Natural killer cell (primary cell): ENCODE data around the gene OR2Y1. TPM values are rescaled to one million over a fixed set of nuclear protein-coding genes. Genes with fewer than 3 reads are reported as not detected.
"Not testable (repeated sequence)": the region's sequence is repeated elsewhere in the genome, so short reads cannot be mapped to it uniquely, and the experiment has no call there.

ENCODE experiments used
- ATAC-seq, 3 donors: fragments of 150-1000 bp in 2 of 3; fragments of 200-7000 bp in 1 of 3; cut with Tn5 transposase; 1 replicate in 1 of 3; 2 replicates in 2 of 3; pipeline ENCODE4 v1.10.0; 2021; ENCODE audit warnings: mild to moderate bottlenecking in 2 of 3, moderate library complexity in 2 of 3
- DNase-seq, 2 donors: peaks; one replicate each; pipeline versions ENCODE4 v3.0.0 to v3.0.0-alpha.2; 2013 to 2021; ENCODE audit warnings: mixed read lengths in 1 of 2
- H3K27ac ChIP-seq: one replicate; pipeline ENCODE4 v1.5.1; 2013; ENCODE audit warnings: mild to moderate bottlenecking, low read length
- H3K27me3 ChIP-seq: one replicate; pipeline ENCODE4 v1.6.1; 2013; ENCODE audit warnings: low read length; ENCODE audit not compliant: control insufficient read depth, insufficient read depth
- H3K36me3 ChIP-seq: one replicate; pipeline ENCODE4 v1.6.1; 2013; ENCODE audit warnings: low read length; ENCODE audit not compliant: control insufficient read depth, insufficient read depth
- H3K4me1 ChIP-seq: one replicate; pipeline ENCODE4 v1.6.1; 2013; ENCODE audit warnings: low read length; ENCODE audit not compliant: control insufficient read depth, insufficient read depth
- H3K4me3 ChIP-seq: one replicate; pipeline ENCODE4 v1.5.1; 2013; ENCODE audit warnings: low read length
- H3K9me3 ChIP-seq: one replicate; pipeline ENCODE4 v1.6.1; 2013; ENCODE audit warnings: low read length; ENCODE audit not compliant: control insufficient read depth, insufficient read depth
- H3K27ac Mint-ChIP-seq, 2 donors: one replicate each; pipeline ENCODE4 v1.8.0; 2022; ENCODE audit warnings: mild to moderate bottlenecking in 2 of 2, mixed read lengths in 2 of 2, moderate library complexity in 1 of 2
- H3K27me3 Mint-ChIP-seq, 2 donors: one replicate each; pipeline ENCODE4 v1.8.0; 2022; ENCODE audit warnings: low read depth in 2 of 2, mixed read lengths in 2 of 2
- H3K36me3 Mint-ChIP-seq: one replicate; pipeline ENCODE4 v1.8.0; 2022; ENCODE audit warnings: mixed read lengths
- H3K4me1 Mint-ChIP-seq, 2 donors: one replicate each; pipeline ENCODE4 v1.8.0; 2022; ENCODE audit warnings: mixed read lengths in 2 of 2
- H3K4me3 Mint-ChIP-seq: one replicate; pipeline ENCODE4 v1.8.0; 2022; ENCODE audit warnings: mild to moderate bottlenecking, moderate library complexity, mixed read lengths
- H3K9me3 Mint-ChIP-seq, 2 donors: one replicate each; pipeline ENCODE4 v1.8.0; 2022; ENCODE audit warnings: mixed read lengths in 2 of 2
- WGBS: methylation state at CpG from one replicate; pipeline ENCODE4 v1.1.7; 2013; ENCODE audit warnings: missing lambda C conversion rate; ENCODE audit not compliant: insufficient coverage; 5-methylcytosine and 5-hydroxymethylcytosine counted together
- intact Hi-C: fragments of 100-400 bp; cut with micrococcal nuclease; formaldehyde crosslinking; loops from one replicate; pipeline ENCODE4 v1.14.2; 2022
- total RNA-seq, 4 donors: library from RNA; stranded (reverse); fragments of 120-200 nt in 1 of 4; gene quantifications; one replicate each; pipeline versions ENCODE4 v1.2.3 to v1.2.4, GENCODE V29; 2013 to 2022
- TF ChIP-seq, protein P1 (sequence below): fragments of 200-600 bp; IDR thresholded peaks from one replicate; pipeline ENCODE4 v1.8.0; 2022; ENCODE audit warnings: antibody characterized with exemption

Gene OR2Y1
- total RNA-seq, 3 donors from 2014 or later (not counting 1 experiment from before 2014, with no cell fraction given): not detected

GRCh38 chr5:180742727-180743126 is 2.9 kb upstream of the OR2Y1 start:
- no peaks in the 10 kb centered on the region for H3K36me3 ChIP-seq
- Mint-ChIP-seq H3K4me1 (no peaks in the 10 kb centered on the region), H3K27ac (no peak overlapping the region), H3K9me3 (no peaks in the 10 kb centered on the region), H3K27me3 (peaks cover 12 to 25% of the 10 kb centered on the region in 2 donors), H3K36me3 (no peaks in the 10 kb centered on the region), H3K4me3 (no peak overlapping the region)
- DNase-seq (no peak), ATAC-seq (no peak)
- intact Hi-C loops: no loop called here
- TF ChIP-seq, protein P1, sequence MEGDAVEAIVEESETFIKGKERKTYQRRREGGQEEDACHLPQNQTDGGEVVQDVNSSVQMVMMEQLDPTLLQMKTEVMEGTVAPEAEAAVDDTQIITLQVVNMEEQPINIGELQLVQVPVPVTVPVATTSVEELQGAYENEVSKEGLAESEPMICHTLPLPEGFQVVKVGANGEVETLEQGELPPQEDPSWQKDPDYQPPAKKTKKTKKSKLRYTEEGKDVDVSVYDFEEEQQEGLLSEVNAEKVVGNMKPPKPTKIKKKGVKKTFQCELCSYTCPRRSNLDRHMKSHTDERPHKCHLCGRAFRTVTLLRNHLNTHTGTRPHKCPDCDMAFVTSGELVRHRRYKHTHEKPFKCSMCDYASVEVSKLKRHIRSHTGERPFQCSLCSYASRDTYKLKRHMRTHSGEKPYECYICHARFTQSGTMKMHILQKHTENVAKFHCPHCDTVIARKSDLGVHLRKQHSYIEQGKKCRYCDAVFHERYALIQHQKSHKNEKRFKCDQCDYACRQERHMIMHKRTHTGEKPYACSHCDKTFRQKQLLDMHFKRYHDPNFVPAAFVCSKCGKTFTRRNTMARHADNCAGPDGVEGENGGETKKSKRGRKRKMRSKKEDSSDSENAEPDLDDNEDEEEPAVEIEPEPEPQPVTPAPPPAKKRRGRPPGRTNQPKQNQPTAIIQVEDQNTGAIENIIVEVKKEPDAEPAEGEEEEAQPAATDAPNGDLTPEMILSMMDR: no peak
- no peaks in the 10 kb centered on the region for H3K4me1 ChIP-seq
- H3K4me3 ChIP-seq: no peak overlapping the region
- H3K27me3 ChIP-seq: peaks cover 11% of the 10 kb centered on the region
- WGBS: 79% methylated on average over 6 of the region's 6 CpGs
- no peaks in the 10 kb centered on the region for H3K9me3 ChIP-seq
- H3K27ac ChIP-seq: no peak overlapping the region

GRCh38 chr5:180740953-180741352 is 1.1 kb upstream of the OR2Y1 start:
- H3K27ac ChIP-seq, intact Hi-C loops, H3K4me3 ChIP-seq, H3K4me3 Mint-ChIP-seq, H3K36me3 Mint-ChIP-seq, H3K4me1 ChIP-seq, H3K9me3 Mint-ChIP-seq, H3K27ac Mint-ChIP-seq, H3K9me3 ChIP-seq, H3K4me1 Mint-ChIP-seq, H3K36me3 ChIP-seq, ATAC-seq, DNase-seq: not testable (repeated sequence)
- peaks cover 11% of the 10 kb centered on the region for H3K27me3 ChIP-seq
- 83% methylated on average over 3 of the region's 4 CpGs for WGBS
- H3K27me3 Mint-ChIP-seq: peaks cover 14 to 29% of the 10 kb centered on the region in 2 donors

DNA sequence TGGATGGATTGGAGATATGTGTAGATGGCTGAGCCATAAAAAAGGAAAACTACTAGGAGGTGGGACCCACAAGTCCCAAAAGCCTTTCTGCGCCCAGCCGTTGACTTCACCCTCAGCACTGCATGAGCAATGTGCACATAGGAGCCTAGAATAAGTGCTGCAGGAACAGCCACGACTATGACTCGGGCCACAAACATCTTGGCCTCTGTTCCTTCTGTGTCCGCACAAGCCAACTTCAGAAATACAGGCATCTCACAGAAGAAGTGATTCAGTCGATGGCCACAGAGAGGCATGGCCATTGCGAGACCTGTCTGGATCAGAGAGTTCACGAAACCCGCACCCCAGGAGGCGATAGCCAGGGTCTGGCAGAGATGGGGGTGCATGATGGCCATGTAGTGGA is 587 bp downstream of the OR2Y1 start:
- ATAC-seq: no peak
- TF ChIP-seq, protein P1: no peak
- H3K27me3 ChIP-seq: peaks cover 7% of the 10 kb centered on the region
- intact Hi-C loops: no loop called here
- H3K36me3 ChIP-seq: no peaks in the 10 kb centered on the region
- H3K4me3 ChIP-seq: no peak overlapping the region
- H3K4me1 Mint-ChIP-seq: no peaks in the 10 kb centered on the region
- no peak overlapping the region for H3K4me3 Mint-ChIP-seq
- DNase-seq: no peak
- H3K9me3 ChIP-seq: no peaks in the 10 kb centered on the region
- H3K27me3 Mint-ChIP-seq: peaks cover 15 to 43% of the 10 kb centered on the region in 2 donors
- no peaks in the 10 kb centered on the region for H3K9me3 Mint-ChIP-seq
- H3K27ac Mint-ChIP-seq: no peak overlapping the region
- 92% methylated on average over 10 of the region's 10 CpGs for WGBS
- no peak overlapping the region for H3K27ac ChIP-seq
- no peaks in the 10 kb centered on the region for H3K4me1 ChIP-seq
- no peaks in the 10 kb centered on the region for H3K36me3 Mint-ChIP-seq

GRCh38 chr5:180736536-180736935 is 3.3 kb downstream of the OR2Y1 start:
- DNase-seq (no peak), ATAC-seq (no peak)
- no peaks in the 10 kb centered on the region for H3K9me3 Mint-ChIP-seq

More at GRCh38 chr5:180736536-180736935, 3.3 kb downstream of the OR2Y1 start:
- no peaks in the 10 kb centered on the region for H3K9me3 ChIP-seq
- 84% methylated on average over 2 of the region's 2 CpGs for WGBS
- TF ChIP-seq, protein P1: no peak
- Mint-ChIP-seq H3K4me1 (no peaks in the 10 kb centered on the region), H3K27me3 (peaks cover 15 to 46% of the 10 kb centered on the region in 2 donors), H3K27ac (no peak overlapping the region), H3K36me3 (no peaks in the 10 kb centered on the region), H3K4me3 (no peak overlapping the region)
- no peaks in the 10 kb centered on the region for H3K4me1 ChIP-seq
- peaks cover 6% of the 10 kb centered on the region for H3K27me3 ChIP-seq
- intact Hi-C loops: no loop called here
- no peak overlapping the region for H3K27ac ChIP-seq
- H3K4me3 ChIP-seq: no peak overlapping the region
- H3K36me3 ChIP-seq: no peaks in the 10 kb centered on the region
